Kidney (tissue), 14 donors: Measurements from ENCODE around the gene TERT. TPM values are rescaled to one million over a fixed set of nuclear protein-coding genes. Genes with fewer than 3 reads are reported as not detected.

Source experiments
- DNase-seq, 5 donors: peaks; one replicate each; pipeline ENCODE4 v3.0.0-alpha.2; 2013 to 2020
- FAIRE-seq: peaks from 2 replicates; lab custom pipeline; 2012; peaks lifted over from hg19 to GRCh38; lab: Jason Lieb, UNC
- H3K27ac ChIP-seq, 2 donors: one replicate each; pipeline ENCODE4 v1.7.0; 2013; ENCODE audit warnings: low read depth in 2 of 2, low read length in 2 of 2, inconsistent platforms in 1 of 2
- H3K27me3 ChIP-seq: one replicate; pipeline ENCODE4 v1.7.1; 2013; ENCODE audit warnings: low read length, inconsistent platforms; ENCODE audit not compliant: control insufficient read depth, insufficient read depth
- H3K36me3 ChIP-seq, 3 donors: one replicate each; pipeline versions ENCODE4 v1.7.0 to v1.7.1; 2013; ENCODE audit warnings: low read length in 3 of 3, control low read depth in 1 of 3, inconsistent platforms in 1 of 3; ENCODE audit not compliant: insufficient read depth in 3 of 3, control insufficient read depth in 2 of 3
- H3K4me1 ChIP-seq, 3 donors: one replicate each; pipeline versions ENCODE4 v1.7.0 to v1.7.1; 2013; ENCODE audit warnings: low read length in 3 of 3, inconsistent platforms in 1 of 3, low read depth in 1 of 3; ENCODE audit not compliant: control insufficient read depth in 2 of 3, insufficient read depth in 2 of 3
- H3K4me3 ChIP-seq, 3 donors: one replicate each; pipeline versions ENCODE4 v1.7.0 to v1.8.1; 2013; ENCODE audit warnings: low read length in 3 of 3, control low read depth in 1 of 3, inconsistent platforms in 1 of 3
- H3K9ac ChIP-seq, 3 donors: one replicate each; pipeline versions ENCODE4 v1.7.0 to v1.7.1; 2013; ENCODE audit warnings: low read length in 3 of 3, control low read depth in 1 of 3, inconsistent platforms in 1 of 3
- H3K9me3 ChIP-seq, 3 donors: one replicate each; pipeline versions ENCODE4 v1.7.0 to v1.7.1; 2013; ENCODE audit warnings: low read length in 3 of 3, control low read depth in 1 of 3, inconsistent platforms in 1 of 3; ENCODE audit not compliant: control insufficient read depth in 2 of 3, insufficient read depth in 1 of 3
- intact Hi-C: fragments of 100-400 bp; cut with DNase I; formaldehyde crosslinking; loops from one replicate; pipeline ENCODE4 v1.11.1; 2022
- polyA plus RNA-seq: library from polyadenylated mRNA; stranded (reverse); fragments of 350-450 nt; fragmentation: Illumina TruSeq; extraction: RNeasy Lipid Tissue Mini Kit (QIAGEN cat#74804); gene quantifications from one replicate; pipeline ENCODE4 v1.2.3, GENCODE V29; 2014; ENCODE audit warnings: low read depth, low replicate concordance; ENCODE audit not compliant: insufficient read depth
- total RNA-seq: library from RNA; stranded (reverse); fragmentation: NEBNext Ultra II Directional; extraction: Animal tissue kit (Norgen Biotek cat#: 25700); gene quantifications from one replicate; pipeline ENCODE4 v1.2.1, GENCODE V29; 2021
- TF ChIP-seq, protein P1 (sequence below): IDR thresholded peaks from 3 replicates; pipeline ENCODE4 v1.5.1; 2012; ENCODE audit warnings: mild to moderate bottlenecking, moderate library complexity, borderline replicate concordance; ENCODE audit not compliant: insufficient read depth; ENCODE audit errors: extremely low read depth
- donor health status: control.
- donor health status: control.
- donor health status: control.
- donor health status: control.
- donor health status: control.
- donor health status: DM: yes; HTN: yes; CAD: no.
- donor health status: Normal renal cell carcinoma (clear cell type).

Gene TERT
- total and polyA plus RNA-seq, 2 donors from 2014 or later, result 0.91 TPM; not detected in 1

DNA sequence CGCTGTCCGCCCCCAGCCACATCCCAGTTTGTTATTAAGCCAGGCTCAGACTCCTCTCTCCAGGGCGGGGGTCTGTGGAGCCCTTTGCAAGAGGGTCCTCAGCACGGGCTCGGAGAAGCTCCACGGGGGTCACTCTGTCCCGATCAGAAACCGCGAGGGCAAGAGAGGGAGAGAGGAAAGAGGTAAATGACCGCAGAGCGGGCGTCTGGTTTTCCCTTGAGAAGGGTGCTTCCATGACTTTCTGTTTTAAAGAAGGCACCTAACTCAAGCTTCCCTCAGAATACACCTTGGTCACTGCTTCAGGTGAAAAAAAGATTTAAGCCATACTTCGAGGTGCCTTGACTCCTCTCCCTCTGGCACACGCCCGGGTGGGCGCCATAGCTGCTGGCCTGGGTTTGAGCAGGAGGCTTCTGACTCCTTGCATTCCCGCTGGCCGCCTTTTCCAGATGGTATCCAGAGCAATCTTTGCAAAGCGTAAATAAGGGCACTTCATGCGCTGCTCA is 5.8 kb upstream of the TERT start:
- no peak overlapping the region for H3K9ac ChIP-seq
- H3K4me3 ChIP-seq, result no peak overlapping the region
- TF ChIP-seq, protein P1, sequence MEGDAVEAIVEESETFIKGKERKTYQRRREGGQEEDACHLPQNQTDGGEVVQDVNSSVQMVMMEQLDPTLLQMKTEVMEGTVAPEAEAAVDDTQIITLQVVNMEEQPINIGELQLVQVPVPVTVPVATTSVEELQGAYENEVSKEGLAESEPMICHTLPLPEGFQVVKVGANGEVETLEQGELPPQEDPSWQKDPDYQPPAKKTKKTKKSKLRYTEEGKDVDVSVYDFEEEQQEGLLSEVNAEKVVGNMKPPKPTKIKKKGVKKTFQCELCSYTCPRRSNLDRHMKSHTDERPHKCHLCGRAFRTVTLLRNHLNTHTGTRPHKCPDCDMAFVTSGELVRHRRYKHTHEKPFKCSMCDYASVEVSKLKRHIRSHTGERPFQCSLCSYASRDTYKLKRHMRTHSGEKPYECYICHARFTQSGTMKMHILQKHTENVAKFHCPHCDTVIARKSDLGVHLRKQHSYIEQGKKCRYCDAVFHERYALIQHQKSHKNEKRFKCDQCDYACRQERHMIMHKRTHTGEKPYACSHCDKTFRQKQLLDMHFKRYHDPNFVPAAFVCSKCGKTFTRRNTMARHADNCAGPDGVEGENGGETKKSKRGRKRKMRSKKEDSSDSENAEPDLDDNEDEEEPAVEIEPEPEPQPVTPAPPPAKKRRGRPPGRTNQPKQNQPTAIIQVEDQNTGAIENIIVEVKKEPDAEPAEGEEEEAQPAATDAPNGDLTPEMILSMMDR, result no peak
- no peak overlapping the region for H3K27ac ChIP-seq
- no peaks in the 10 kb centered on the region for H3K9me3 ChIP-seq
- no peaks in the 10 kb centered on the region for H3K4me1 ChIP-seq
- peaks cover 5% of the 10 kb centered on the region for H3K27me3 ChIP-seq
- intact Hi-C loops, result no loop called here
- FAIRE-seq, result no peak
- H3K36me3 ChIP-seq, result no peaks in the 10 kb centered on the region
- peak in 2 of 5 donors; percentile 2 to 46 for DNase-seq

GRCh38 chr5:1299961-1300360 is 5.1 kb upstream of the TERT start:
- no peak for FAIRE-seq

DNA sequence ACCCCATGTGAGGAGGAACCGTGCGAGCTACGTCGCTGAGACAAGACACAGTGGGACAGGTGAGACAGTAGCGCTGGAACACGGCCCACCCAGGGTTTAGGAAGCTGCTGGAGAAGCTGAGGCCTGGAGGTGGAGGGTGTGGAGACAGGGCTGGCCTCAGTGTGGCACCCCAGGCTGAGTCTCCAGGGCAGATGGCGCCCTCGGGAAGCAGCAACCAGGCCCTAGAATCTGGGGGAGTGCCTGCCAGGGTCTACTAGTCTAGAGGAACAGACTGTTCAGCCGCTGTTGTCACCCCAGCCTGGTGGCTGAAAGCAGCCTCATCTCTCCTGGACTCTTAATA is 4.6 kb upstream of the TERT start:
- Histone ChIP-seq H3K4me1 (no peaks in the 10 kb centered on the region), H3K9ac (no peak overlapping the region), H3K4me3 (no peak overlapping the region), H3K27me3 (peaks cover 5% of the 10 kb centered on the region), H3K36me3 (no peaks in the 10 kb centered on the region), H3K27ac (no peak overlapping the region), H3K9me3 (no peaks in the 10 kb centered on the region)
- DNase-seq (peak in 3 of 5 donors; percentile 8 to 64 (median 31)), FAIRE-seq (no peak)
- TF ChIP-seq, protein P1, result no peak
- intact Hi-C loops, result no loop called here

More at GRCh38 chr5:1299961-1300360, 5.1 kb upstream of the TERT start:
- Histone ChIP-seq H3K9ac (no peak overlapping the region), H3K36me3 (no peaks in the 10 kb centered on the region), H3K27me3 (peaks cover 5% of the 10 kb centered on the region), H3K4me1 (no peaks in the 10 kb centered on the region), H3K27ac (no peak overlapping the region), H3K4me3 (no peak overlapping the region), H3K9me3 (no peaks in the 10 kb centered on the region)
- intact Hi-C loops, result no loop called here
- TF ChIP-seq, protein P1, result no peak
- peak in 3 of 5 donors; percentile 1 to 33 (median 22) for DNase-seq
